ENCODE results near the gene SLC23A1.
"Not testable (repeated sequence)": the region's sequence is repeated elsewhere in the genome, so short reads cannot be mapped to it uniquely, and the experiment has no call there.

The SLC23A1 gene

DNA sequence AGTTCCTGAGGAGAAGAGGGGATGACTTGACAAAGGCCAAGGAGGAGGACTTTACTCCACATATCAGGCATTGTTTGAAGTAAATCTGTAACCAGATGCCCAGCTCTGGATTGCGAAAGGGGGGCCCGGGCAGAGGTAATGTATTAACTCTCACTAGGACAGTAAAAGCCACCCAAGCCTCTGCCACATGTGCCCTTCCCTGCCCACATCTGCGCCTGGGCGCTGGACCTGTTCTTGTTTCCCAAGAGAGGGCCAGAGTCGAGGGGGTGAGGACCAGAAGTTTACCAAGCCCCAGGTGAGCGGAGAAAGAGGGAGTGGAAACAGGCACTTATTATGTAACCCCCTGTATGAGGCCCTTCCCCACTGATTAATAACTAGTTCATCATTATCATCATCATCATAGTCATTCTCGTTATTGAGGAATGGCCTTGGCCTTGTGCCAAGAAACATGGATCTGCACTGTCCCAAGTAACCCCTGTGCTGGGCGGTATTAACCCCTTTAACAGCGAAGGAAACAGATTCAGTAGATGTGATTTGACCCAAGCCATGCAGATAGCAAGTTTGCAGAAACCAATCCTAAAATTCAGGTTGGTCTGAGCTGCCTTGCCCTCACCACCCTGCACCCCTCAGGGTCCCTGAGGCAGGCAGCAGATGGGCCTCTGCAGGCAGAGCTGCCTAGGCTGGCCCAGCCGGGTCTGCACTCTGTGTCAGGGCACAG is at the start of gene SLC23A1:
TSS of gene SLC23A1 (minus strand) at position 23 of the 718 bp plus-strand sequence. CDS start 44 bp downstream, outside the sequence.
- no peak for DNase-seq

DNA sequence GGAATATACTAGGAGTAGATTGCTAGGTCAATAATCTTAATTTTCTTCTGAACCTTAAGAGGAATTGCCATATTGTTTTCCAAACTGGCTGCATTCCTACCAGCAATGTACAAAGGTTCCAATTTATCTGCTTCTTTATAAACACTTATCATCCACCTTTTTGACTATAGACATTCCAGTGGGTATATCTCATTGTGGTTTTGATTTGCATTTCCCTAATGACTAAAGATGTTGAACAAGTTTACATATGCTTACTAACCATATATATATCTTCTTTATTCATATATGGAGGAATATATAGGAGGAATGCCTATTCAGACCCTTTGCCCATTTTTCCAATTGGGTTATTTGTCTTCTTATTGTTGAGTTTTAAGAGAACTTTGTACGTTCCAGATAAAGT is 48.6 kb upstream of the SLC23A1 start:
- DNase-seq: no peak

DNA sequence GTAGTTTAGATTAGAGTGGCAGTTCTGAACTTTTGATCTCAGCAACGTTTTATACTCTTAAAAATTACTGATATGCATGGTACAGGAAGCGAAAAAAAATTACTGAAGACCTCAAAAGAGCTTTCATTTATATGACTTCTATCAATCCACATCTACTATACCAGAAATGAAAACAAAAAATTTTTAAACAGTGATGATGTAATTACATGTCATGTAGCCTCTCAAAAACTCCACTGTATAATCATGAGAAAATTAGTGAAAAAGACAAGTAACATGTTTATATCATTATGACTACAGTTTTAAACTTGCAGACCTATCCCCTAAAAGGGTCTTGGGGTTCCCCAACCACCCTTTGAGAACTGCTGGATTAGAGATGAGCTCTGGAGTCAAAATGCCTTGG is 46.9 kb upstream of the SLC23A1 start:
- no peak for DNase-seq

DNA sequence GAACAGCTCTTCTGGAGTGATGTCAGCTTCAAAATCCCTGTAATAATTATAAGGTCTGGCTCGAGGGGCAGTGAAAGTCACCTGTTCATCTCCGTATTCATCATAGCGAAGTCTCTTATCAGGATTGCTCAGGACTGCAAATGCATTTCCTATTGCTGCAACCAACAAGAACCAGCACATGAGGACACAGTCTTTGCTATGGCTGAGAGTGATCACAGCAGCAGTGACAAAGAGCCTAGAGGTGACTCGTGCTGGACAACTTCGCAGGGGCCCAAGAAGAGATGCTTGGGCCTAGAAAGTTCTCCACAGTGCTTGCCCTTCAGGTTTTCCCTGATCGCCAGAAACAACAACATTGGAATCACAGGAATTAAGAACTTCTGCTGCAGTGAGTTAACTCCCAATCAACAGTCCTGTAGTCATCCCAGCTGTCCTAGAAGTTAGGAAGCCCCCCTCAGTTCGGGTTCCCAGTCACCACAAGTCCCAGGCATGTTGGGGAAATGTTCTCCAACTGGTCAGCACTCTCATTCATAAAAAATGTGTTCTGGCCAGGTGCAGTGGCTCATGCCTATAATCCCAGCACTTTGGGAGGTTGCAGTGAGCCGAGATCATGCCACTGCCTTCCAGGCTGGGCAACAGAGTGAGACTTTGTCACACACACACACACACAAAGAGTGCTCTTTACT is 43.2 kb upstream of the SLC23A1 start:
- no peak for DNase-seq

DNA sequence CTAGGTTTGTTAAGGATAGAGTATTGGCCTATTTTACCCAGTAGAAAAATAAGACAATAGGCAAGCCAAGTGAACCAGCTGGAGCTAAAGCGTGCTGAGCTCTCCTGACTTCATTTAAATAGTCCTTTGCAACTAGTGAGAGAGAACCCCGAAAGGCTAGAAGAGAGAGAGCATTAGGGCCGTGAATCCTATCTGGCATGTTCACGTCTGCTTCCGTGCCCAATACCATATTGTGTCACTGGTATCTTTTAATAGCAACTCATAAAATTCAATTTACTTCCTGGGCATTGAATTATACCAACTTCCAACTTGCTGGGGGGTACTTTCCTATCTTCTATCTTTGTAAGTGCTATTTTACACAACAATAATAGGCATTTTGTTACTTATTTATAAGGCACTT is 42.4 kb upstream of the SLC23A1 start:
- no peak for DNase-seq

DNA sequence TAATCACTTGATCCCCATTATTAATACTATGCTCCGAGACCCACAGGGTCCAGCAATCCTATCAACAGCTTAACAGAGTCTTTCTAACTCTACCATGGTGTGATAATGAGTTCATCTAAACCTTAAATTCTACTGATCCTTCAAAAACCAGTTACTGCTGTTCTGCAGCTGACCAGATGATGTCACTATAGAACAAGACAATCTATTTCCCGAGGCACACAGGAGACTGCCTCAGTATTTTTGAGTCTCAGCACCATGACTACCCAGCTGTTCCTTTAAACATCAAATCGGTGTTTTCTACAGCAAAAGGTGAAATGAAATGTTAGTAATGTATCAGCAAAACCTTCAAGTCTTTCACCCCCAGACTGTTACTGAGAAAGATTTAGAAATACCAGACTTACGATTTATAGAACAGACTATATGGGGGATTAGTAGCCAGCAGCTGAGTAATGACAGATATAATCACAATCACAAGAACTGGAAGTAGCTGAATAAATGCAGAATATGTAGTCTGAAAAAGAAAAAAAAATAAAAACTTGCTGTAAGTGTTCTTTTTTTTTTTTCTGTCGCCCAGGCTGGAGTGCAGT is 39.3 kb upstream of the SLC23A1 start:
- peak; percentile 74 to 88 for DNase-seq

DNA sequence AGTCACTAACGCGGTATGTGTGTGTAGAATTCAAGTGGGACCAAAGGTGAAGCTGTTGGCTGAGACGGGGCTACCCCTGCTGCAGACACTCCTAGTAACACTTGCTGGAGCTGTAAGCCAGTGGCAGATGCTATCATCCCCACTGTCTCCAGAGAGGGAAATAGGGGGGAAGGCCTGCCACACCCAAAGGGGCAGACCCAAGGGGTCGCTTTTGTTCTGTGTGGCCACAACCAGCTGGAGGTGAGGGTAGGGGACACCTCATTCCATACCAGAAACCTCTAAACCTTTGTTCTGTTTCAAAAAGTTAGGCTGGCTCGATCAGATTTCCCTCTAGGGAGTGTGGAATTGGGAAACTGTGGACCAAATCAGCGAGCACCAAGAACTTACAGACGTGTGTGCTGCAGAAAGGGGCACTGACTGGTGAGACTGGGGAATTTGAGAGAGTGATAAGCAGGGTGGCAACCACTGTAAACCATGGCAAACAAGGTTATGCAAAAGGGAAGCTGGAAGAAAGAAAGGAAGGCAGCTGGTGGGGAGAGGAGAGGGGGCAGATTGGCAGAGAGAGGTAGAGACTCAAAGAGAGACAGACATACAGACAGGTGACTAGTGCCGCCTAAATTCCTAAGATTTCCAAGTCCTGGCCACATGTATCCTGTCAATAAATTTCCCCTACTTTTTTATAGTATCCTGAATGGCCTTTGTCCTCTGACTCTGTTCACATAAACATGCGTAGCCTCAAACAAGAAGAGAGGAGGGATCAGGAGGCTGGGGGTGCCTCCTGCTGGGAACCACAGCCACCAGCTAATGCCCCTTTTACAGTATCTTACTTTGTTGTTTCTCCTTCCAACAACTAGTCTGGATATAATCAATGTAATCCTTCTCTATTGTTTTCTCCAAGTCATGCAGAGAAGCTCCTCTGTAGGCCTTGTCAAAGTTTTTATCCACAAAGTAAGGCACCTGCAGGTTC is 36.4 kb upstream of the SLC23A1 start:
- DNase-seq: no peak

DNA sequence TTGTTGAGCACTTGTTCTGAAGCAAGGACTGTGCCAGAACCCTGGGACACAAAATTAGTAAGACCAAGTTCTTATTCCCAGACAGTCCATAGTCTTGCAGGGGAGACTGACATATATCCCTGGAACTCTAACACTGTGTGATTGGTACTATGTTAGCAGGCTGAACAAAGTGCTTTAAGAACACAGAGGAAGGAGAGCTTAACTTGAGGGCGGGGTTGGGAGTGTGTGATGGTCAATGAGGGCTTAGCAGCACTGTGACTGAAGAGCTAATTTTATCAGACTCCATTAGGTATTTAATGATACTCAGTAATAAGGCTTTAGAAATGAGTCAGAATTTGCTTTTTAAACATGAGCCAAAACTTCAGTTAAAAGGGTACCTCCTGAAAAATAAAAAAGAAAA is 35.7 kb upstream of the SLC23A1 start:
- no peak for DNase-seq

DNA sequence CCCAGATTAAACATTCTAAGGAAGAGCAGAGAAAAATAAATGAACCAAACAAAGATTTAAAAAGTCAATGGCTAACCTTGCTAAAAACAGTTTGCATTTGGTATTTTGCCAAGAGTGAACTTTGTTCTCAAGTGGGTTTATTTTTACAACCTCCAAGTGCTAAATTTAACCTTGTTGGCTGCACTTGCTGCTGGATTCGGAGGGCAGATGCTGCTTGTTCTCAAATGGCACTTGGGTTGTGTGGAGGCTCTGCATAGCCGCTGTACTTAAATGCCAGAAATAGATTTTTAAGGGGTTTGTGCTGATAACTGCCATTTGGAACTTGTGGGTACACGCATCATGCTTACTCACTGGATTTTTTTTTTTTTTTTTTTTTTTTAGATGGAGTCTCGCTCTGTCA is 34.1 kb upstream of the SLC23A1 start:
- no peak for DNase-seq

DNA sequence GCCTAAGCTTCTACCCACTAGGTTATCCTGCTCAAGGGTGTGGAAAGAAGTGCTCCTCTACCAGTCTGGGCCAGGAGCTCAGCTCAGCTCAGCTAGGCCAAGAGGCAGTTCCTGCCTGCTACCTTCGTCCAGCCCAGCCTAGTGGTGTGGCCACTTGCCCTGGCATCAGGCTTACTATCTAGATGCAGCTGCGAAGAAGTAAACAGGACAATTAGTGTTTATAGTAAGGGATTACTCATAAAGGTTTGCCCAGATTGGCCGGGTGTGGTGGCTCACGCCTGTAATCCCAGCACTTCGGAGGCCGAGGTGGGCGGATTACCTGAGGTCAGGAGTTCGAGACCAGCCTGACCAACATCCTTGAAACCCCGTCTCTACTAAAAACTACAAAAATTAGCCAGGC is 33.6 kb upstream of the SLC23A1 start:
- no peak for DNase-seq

DNA sequence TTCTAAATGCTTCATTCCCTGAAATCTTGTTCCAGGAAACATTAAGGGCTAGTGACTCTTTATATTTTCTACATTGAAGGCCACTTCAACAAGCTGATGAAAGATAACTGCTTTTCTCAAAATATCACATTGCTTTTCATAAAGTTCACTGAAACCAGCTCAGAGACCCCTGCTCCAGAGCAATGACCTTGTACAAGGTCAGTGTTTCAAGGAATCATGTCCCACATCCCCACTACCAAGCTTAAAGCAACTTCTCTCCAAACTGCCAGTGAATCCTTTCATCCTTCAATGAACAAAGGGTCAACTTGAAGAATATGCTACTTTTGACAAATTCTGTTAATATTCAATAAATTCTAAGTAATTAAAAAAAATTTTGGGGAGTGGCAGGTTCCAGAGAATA is 32.8 kb upstream of the SLC23A1 start:
- no peak for DNase-seq

DNA sequence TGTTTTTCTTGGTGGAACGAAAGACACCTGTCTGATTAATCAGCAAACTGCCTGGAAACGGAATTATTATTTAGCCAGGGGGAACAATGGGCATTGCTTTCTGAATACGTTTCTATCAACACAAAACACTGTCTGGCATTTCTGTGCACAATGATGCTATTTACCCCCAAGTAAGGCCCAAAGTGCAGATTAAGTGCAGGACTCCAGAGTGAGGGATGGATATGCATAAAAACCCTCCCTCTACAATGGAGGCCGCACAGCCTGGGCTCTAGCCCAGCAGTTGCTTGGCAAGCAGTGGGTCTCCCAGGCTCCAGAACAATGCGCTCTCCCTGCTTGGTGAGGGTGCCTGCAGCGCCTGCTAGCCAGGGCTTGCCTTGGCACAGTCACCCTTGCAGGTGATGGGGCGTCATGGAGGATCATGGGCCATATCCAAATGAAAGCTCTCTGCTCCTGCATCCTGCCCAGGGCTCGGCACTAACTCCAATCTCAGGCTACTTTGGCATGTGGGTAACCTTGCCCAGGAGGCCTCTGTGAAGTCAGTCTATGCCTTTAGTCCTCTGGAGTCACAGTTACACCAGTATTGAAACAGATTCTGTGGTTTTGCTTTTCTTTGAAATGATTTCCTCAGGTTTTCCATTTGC is 32.2 kb upstream of the SLC23A1 start:
- no peak for DNase-seq

DNA sequence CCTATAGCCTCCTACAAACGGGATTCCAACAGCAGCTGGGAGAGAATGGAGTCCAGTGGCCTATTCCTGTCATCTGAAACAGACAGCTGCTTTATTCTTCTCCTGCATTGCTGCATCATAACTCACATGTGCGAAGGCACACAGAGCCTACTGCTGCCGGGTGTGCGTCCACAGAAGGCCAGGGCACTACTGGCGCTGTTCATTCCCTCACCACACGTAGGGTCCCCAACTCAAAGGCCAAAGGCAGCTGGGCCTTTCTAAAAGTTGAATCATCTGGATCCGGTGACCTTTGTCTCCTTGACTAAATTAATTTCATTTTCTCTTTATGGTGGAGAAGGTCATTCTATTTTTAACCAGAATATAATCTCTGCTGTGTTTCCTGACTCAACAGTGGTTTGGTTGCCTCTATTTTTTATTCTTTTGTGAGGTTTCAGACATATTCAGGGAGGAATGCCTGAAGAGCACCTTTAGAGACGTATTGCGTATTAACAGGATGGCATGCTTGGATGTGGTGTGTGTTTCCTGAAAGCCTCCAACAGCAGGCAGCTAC is 31.6 kb upstream of the SLC23A1 start:
- peak in 1 of 2 donors; percentile 17 for DNase-seq

DNA sequence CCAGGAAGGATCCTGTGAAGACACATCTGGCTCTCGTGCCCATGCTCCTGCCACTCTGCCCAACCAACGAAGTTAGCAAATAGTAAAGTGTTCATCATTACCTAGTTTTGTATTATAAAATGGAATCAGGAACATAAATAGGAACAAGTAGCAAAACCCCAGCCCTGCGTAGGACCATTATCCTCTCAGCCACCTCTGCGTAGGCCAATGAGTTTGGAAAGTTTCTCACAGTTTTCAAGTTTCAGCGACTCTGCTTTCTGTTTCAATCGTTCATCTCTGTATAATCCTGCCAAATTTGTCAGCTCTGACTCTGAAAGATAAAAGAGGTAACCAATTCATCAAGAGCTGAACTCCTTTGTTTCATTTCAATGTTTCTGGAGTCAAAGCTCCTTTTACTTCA is 30.9 kb upstream of the SLC23A1 start:
- DNase-seq: no peak

DNA sequence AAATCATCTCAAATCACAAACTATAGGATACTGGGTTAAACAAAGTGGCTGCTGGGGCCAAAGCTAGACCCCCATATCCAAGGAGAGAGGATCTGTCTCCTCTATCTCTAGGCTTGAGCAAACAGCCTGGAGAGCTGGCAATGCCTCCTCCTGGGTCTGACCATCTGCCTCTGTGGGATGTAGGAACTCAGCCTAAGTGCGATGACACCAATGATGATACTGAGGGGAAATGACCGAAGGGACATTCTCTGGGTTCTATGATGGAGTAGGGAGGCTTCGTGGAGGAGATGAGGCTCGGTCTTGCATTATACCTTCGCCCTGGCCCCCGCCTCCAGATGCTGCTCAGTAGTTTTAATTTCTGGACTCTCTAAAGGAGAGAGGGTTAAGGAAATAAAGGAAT is 30.1 kb upstream of the SLC23A1 start:
- no peak for DNase-seq

DNA sequence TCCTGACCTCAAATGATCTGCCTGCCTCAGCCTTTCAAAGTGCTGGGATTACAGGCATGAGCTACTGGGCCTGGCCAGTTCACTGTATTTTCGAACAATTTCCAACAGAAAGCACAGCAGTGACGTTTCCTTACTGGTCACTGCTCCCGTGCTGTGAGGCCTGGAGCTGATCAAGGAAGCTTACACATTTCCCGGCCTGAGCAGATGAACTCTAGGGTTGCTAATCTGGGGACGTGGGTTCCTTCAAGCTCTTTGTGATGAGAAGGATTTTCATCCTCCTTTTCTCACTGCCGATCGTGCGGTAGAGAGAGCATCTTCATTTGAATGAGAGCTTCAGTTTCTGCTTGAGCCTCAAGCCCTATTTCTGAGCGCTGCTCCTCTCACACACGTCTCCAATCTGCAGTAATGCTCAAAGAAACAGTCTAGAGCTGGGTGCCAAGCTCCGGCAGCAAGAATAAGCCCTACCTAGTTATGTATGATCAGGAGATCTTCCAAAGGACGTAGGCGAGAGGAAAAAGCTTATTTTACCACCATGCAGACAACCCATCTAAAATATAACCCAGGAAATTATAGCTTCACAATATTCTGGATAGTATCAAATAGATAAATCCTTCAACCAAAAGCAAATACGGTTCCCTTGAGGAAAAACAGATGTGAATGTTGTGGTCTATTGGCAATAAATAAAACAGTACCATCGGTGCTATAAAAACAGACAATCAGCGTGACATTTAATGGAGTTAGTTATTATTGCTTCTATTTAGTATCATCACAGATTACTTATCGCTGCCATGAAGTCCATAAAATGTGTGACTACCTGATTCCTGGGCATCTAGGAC is 28.1 kb upstream of the SLC23A1 start:
- no peak for DNase-seq

DNA sequence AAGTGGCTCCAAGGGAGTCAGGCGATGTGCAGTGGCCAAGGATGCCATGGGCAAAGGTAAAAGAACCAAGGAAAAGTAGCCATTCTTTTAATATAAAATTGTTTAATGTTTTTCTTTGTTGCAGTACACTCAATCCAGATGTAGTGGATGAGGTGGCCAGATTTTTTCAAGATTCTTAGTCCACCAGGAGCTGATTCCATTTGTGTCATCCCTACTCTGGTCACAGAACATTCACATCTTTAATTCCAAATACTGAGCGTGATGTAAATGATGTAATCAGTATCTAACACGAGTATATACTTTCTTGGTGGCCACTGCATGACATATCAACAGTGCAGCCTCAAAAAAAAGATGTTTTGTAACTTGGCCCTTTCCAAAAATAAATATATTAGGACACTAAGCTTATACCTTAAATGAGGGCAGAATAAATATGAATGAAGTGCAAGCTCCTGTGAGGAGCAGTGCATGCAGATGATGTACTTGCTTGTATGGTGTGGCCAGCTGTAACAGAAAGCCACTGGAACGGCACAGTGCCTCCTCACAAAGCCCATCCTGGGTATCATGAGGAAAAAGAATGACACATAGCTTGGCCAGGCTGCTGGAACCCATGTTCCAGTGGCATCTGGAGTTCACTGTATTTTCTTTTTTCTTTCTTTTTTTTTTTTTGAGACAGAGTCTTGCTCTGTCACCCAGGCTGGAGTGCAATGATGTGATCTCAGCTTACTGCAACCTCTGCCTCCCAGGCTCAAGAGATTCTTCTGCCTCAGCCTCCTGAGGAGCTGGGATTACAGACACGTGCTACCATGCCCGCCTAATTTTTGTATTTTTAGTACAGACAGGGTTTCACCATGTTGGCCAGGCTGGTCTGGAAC is 27.3 kb upstream of the SLC23A1 start:
- no peak for DNase-seq

DNA sequence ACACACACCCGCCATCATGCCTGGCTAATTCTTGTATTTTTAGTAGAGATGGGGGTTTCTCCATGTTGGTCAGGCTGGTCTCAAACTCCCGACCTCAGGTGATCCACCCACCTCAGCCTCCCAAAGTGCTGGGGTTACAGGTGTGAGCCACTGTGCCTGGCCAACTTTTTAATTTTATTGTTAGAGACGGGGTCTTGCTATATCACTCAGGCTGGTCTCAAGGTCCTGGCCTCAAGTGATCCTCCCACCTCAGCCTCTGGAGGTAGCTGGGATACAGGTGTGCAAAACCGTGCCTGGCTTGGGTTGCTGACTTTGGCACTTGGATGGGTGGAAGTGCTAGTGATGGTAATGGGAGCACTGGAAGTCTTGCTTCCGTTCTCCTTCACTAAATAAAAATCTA is 26.0 kb upstream of the SLC23A1 start:
- not testable (repeated sequence) for DNase-seq

DNA sequence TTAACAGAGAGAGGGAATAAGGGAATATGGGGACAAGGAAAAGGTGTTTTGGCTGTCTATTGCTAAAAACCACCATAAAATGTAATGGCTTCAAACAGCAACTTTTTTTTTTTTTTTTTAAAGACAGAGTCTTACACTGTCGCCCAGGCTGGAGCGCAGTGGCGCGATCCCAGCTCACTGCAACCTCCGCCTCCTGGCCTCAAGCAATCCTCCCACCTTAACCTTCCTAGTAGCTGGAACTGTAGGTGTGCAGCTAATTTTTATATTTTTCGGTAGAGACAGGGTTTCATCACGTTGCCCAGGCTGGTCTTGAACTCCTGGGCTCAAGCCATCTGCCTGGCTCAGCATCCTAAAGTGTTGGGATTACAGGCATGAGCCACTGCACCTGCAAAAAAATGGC is 25.1 kb upstream of the SLC23A1 start:
- DNase-seq: no peak

DNA sequence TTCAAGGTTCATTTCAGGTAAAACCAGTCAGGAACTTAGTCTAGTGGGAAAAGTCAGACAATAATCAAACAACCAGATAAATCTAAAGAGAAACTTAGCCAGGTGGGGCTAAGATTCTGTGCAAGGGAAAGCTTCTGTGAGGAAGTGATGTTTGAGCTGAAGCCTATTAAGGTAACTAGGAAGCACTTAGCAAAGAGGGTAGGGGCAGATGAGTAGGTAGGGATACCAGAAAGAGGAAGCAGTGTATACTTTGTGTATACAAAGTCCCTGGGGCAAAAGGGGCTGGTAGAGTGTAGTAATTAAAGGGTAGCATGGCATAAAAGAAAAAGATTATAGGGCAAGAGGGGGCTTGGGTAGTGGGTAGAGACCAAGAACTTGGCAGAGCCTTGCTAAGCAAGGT is 24.4 kb upstream of the SLC23A1 start:
- DNase-seq: no peak
